Measurements from ENCODE around the gene MIPEP. TPM values are rescaled to one million over a fixed set of nuclear protein-coding genes. Genes with fewer than 3 reads are reported as not detected.

The MIPEP gene
- total RNA-seq, 4 donors from 2014 or later: 17.1 to 27.9 (median 24.1) TPM

DNA sequence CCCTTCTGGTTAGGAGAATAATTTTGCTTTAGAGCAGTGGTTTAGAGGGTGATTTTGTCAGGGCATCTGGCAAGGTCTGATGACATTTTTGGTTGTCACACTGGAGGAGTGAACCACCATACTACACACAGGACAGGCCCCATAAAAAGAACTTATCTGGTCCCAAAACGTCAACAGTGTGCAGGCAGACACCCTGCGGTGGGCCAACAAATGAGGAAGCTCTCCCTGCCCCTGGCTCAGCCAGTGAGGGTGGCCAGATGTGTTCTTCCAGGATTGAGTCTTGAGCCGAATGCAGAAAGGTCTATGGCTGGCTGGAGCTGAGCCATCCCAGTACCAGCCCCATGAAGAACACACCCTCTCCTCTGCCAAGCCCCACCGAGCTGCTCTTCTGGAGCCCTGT is 149.2 kb downstream of the MIPEP start:
- Histone ChIP-seq H3K27ac (peak overlapping the region in 1 of 3 donors; percentile 0), H3K27me3 (no peaks in the 10 kb centered on the region), H3K36me3 (no peaks in the 10 kb centered on the region), H3K4me1 (peaks cover 27 to 36% of the 10 kb centered on the region in 2 donors), H3K9me3 (no peaks in the 10 kb centered on the region), H3K4me3 (replicated peaks in 1 of 3) (no peak overlapping the region)
- no peak for TF ChIP-seq POLR2A (IDR thresholded peaks at IDR 0.05)
- TF ChIP-seq, protein P1, sequence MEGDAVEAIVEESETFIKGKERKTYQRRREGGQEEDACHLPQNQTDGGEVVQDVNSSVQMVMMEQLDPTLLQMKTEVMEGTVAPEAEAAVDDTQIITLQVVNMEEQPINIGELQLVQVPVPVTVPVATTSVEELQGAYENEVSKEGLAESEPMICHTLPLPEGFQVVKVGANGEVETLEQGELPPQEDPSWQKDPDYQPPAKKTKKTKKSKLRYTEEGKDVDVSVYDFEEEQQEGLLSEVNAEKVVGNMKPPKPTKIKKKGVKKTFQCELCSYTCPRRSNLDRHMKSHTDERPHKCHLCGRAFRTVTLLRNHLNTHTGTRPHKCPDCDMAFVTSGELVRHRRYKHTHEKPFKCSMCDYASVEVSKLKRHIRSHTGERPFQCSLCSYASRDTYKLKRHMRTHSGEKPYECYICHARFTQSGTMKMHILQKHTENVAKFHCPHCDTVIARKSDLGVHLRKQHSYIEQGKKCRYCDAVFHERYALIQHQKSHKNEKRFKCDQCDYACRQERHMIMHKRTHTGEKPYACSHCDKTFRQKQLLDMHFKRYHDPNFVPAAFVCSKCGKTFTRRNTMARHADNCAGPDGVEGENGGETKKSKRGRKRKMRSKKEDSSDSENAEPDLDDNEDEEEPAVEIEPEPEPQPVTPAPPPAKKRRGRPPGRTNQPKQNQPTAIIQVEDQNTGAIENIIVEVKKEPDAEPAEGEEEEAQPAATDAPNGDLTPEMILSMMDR (IDR thresholded peaks at IDR 0.05): no peak
- WGBS, 2 donors: 79 to 88% methylated on average over 4 of the region's 4 CpGs
- intact Hi-C loops (cut with DNase I): no loop called here
- DNase-seq: no peak

DNA sequence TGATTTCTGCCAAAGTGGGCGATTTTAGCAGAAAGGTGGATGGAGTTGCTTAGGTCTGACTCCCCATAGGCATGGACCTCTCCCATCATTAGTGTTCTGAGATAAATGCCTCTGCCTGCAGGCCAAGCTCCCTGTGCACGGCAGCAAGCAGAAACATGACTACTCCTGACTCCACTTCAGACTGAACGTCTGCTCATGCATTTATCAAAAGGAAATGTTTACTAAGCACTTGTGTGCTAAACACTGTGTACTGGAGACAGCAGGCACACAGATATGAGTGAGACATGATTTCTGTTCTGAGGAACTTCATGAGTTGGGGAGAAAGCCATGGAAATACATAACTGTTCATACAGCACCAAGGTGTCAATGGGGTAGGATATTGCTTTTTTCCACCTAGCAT is 149.6 kb downstream of the MIPEP start:
- DNase-seq: no peak
- Histone ChIP-seq H3K4me3 (replicated peaks in 1 of 3) (no peak overlapping the region), H3K9me3 (no peaks in the 10 kb centered on the region), H3K4me1 (peaks cover 31 to 41% of the 10 kb centered on the region in 2 donors), H3K36me3 (no peaks in the 10 kb centered on the region), H3K27ac (peak overlapping the region in 1 of 3 donors; percentile 0), H3K27me3 (no peaks in the 10 kb centered on the region)
- intact Hi-C loops (cut with DNase I): no loop called here
- TF ChIP-seq, protein P1 (IDR thresholded peaks at IDR 0.05): no peak
- no peak for TF ChIP-seq POLR2A (IDR thresholded peaks at IDR 0.05)
- WGBS, 2 donors: 58 to 70% methylated on average over 3 of the region's 3 CpGs

DNA sequence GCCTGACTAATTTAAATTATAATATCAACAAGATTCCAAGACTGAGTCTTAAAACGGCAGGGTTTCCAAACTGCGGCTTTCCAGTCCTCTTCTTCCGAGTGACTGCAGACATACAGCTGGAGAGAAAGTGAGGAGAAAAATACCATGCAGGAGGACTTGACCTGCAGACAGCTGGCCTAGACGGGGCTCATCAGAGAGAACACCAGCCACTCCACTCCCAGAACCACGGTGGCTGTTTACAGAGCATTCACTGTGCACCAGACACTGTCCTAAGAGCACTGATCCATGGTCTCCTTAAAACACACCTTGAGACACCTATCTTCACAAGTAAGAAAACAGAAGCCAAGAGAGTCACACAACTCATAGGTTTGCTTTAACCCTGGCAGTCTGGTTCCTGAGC is 152.7 kb downstream of the MIPEP start:
- intact Hi-C loops (cut with DNase I): no loop called here
- 23 to 56% methylated on average over 5 of the region's 5 CpGs for WGBS, 2 donors
- H3K9me3 ChIP-seq: no peaks in the 10 kb centered on the region
- TF ChIP-seq, protein P1 (IDR thresholded peaks at IDR 0.05): no peak
- TF ChIP-seq POLR2A (IDR thresholded peaks at IDR 0.05): no peak
- no peak overlapping the region for H3K4me3 ChIP-seq (replicated peaks in 1 of 3)
- DNase-seq: peak; percentile 61 to 64
- no peaks in the 10 kb centered on the region for H3K36me3 ChIP-seq
- H3K27me3 ChIP-seq: no peaks in the 10 kb centered on the region
- peaks cover 32 to 54% of the 10 kb centered on the region in 2 donors for H3K4me1 ChIP-seq
- H3K27ac ChIP-seq: peak overlapping the region; percentile 44 to 82 (median 57)

DNA sequence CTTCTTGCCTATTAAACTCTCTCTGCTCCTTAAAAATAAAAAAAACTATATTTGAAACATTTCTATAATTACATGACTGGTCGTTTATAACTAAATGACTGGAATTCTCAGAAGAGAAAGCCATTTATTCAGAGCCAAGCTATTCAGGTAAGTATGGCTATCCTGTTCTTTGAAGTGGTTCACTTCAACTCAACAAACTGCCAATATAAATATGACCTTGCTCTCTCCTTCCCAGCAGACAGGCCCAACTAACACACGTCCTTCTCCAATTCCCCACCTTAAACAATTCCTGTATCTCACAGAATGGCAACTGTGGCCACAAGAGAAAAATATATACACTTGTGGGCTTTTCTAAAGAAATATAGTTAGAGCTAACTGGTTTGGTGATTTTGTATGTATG is 153.9 kb downstream of the MIPEP start:
- 19 to 23% methylated on average over 2 of the region's 2 CpGs for WGBS, 2 donors
- H3K27ac ChIP-seq: peak overlapping the region; percentile 44 to 82 (median 57)
- intact Hi-C loops (cut with DNase I): no loop called here

DNA sequence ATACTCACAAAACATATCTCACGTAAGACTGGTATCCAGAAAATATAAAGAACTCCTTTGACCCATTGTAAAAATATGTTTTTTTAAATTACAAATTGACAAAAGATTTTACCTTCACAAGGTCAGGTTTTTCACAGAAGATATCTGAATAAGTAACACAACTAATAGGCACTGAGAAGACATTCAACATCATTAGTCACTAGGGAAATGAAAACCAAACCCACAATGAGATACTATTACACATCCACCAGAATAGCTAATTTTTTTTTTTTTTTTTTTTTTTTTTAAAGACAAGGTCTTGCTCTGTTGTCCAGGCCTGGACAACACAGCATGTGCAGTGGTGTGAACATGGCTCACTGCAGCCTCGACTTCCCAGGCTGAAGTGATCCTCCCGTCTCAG is 157.5 kb downstream of the MIPEP start:
- no peak for DNase-seq
- 89 to 99% methylated on average over 3 of the region's 3 CpGs for WGBS, 2 donors
- TF ChIP-seq, protein P1 (IDR thresholded peaks at IDR 0.05): no peak
- TF ChIP-seq POLR2A (IDR thresholded peaks at IDR 0.05): no peak

More for the DNA sequence above, 153.9 kb downstream of the MIPEP start:
- Histone ChIP-seq H3K9me3 (no peaks in the 10 kb centered on the region), H3K27me3 (no peaks in the 10 kb centered on the region), H3K4me3 (replicated peaks in 1 of 3) (no peak overlapping the region), H3K4me1 (peaks cover 38 to 63% of the 10 kb centered on the region in 2 donors), H3K36me3 (no peaks in the 10 kb centered on the region)
- no peak for TF ChIP-seq POLR2A (IDR thresholded peaks at IDR 0.05)
- TF ChIP-seq, protein P1 (IDR thresholded peaks at IDR 0.05): no peak
- no peak for DNase-seq

More for the DNA sequence above, 157.5 kb downstream of the MIPEP start:
- no peak overlapping the region for H3K27ac ChIP-seq
- no peaks in the 10 kb centered on the region for H3K36me3 ChIP-seq
- intact Hi-C loops (cut with DNase I): no loop called here
- H3K9me3 ChIP-seq: no peaks in the 10 kb centered on the region
- H3K4me3 ChIP-seq (replicated peaks in 1 of 3): no peak overlapping the region
- H3K4me1 ChIP-seq: peaks cover 35 to 51% of the 10 kb centered on the region in 2 donors
- H3K27me3 ChIP-seq: no peaks in the 10 kb centered on the region

Data from thyroid gland (tissue), 4 donors.